Upper lobe of right lung (tissue), 1 donor: ENCODE results near the gene ZDHHC6. TPM values are rescaled to one million over a fixed set of nuclear protein-coding genes. Genes with fewer than 3 reads are reported as not detected.
"Not testable (repeated sequence)": the region's sequence is repeated elsewhere in the genome, so short reads cannot be mapped to it uniquely, and the experiment has no call there.

ENCODE experiments used
- ATAC-seq: fragments of 200-7000 bp; cut with Tn5 transposase; one replicate; pipeline ENCODE4 v1.9.1; 2020; ENCODE audit warnings: mild to moderate bottlenecking, moderate library complexity
- DNase-seq: peaks from one replicate; pipeline ENCODE4 v3.0.0-alpha.2; 2020
- H3K27ac ChIP-seq: fragments of 200-600 bp; one replicate; pipeline ENCODE4 v1.8.0; 2022
- H3K27me3 ChIP-seq: fragments of 200-600 bp; one replicate; pipeline ENCODE4 v1.8.0; 2022; ENCODE audit warnings: mild to moderate bottlenecking
- H3K36me3 ChIP-seq: fragments of 200-600 bp; one replicate; pipeline ENCODE4 v1.8.0; 2022
- H3K4me1 ChIP-seq: fragments of 200-600 bp; one replicate; pipeline ENCODE4 v1.8.0; 2022
- H3K4me3 ChIP-seq: fragments of 200-600 bp; one replicate; pipeline ENCODE4 v1.8.0; 2022; ENCODE audit warnings: mild to moderate bottlenecking
- H3K9me3 ChIP-seq: fragments of 200-600 bp; one replicate; pipeline ENCODE4 v1.8.0; 2022
- CTCF ChIP-seq: fragments of 200-600 bp; IDR thresholded peaks from one replicate; pipeline ENCODE4 v1.8.0; 2022; ENCODE audit warnings: antibody characterized with exemption
- intact Hi-C: fragments of 100-400 bp; cut with DNase I; formaldehyde crosslinking; loops from one replicate; pipeline ENCODE4 v1.11.0; 2022
- total RNA-seq: library from RNA; stranded (reverse); fragmentation: NEBNext Ultra II Directional; extraction: Animal tissue kit (Norgen Biotek cat#: 25700); gene quantifications from one replicate; pipeline ENCODE4 v1.2.1, GENCODE V29; 2021
- donor health status: DM: no; HTN: yes; CAD: no; lungs with severe emphysema.

The ZDHHC6 gene
- total RNA-seq, 1 donor from 2014 or later = 34.9 TPM

DNA sequence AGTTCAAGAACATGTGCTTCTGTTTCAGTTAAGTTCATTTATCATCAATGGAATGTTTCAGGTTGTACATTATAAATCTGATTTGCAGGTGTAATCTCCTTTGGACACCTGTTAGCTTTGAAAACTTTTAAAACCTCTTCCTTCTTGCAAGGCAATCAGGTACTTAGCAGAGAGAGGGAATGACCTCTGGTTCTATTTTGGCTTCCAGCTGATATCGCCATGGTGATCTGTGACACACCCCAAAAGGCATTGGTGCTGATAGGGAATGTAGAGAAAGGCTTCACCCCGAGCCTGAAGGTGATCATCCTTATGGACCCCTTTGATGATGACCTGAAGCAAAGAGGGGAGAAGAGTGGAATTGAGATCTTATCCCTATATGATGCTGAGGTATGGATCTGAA lies 37.4 kb downstream of the ZDHHC6 start:
- Histone ChIP-seq H3K27me3 (no peaks in the 10 kb centered on the region), H3K9me3 (no peaks in the 10 kb centered on the region), H3K27ac (no peak overlapping the region), H3K36me3 (peaks cover 73% of the 10 kb centered on the region), H3K4me1 (no peaks in the 10 kb centered on the region), H3K4me3 (no peak overlapping the region)
- DNase-seq = no peak
- intact Hi-C loops = no loop called here
- ATAC-seq = no peak
- TF ChIP-seq CTCF = no peak

- H3K9me3 ChIP-seq = no peaks in the 10 kb centered on the region
- H3K27me3 ChIP-seq = no peaks in the 10 kb centered on the region
- no peak overlapping the region for H3K4me3 ChIP-seq
- no peak for ATAC-seq
- no peak for DNase-seq
- no peak overlapping the region for H3K27ac ChIP-seq
- peaks cover 61% of the 10 kb centered on the region for H3K36me3 ChIP-seq
- no peak for TF ChIP-seq CTCF
- intact Hi-C loops = no loop called here
- no peaks in the 10 kb centered on the region for H3K4me1 ChIP-seq
These were observed 39.0 kb downstream of the ZDHHC6 start for GRCh38 chr10:112407696-112408095.

DNA sequence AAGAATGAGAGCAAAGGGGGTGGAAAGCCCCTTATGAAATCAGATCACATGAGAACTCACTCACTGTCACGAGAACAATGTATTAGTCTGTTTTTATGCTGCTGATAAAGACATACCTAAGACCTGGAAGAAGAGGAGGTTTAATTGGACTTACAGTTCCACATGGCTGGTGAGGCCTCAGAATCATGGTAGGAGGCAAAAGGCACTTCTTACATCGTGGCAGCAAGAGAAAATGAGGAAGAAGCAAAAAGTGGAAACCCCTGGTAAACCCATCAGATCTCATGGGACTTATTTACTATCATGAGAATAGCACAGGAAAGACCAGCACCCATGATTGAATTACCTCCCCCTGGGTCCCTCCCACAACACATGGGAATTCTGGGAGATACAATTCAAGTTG lies 39.9 kb downstream of the ZDHHC6 start:
- H3K4me3 ChIP-seq, H3K4me1 ChIP-seq, intact Hi-C loops, H3K27me3 ChIP-seq, H3K9me3 ChIP-seq, H3K27ac ChIP-seq, ATAC-seq, DNase-seq: not testable (repeated sequence)
- peaks cover 61% of the 10 kb centered on the region for H3K36me3 ChIP-seq

DNA sequence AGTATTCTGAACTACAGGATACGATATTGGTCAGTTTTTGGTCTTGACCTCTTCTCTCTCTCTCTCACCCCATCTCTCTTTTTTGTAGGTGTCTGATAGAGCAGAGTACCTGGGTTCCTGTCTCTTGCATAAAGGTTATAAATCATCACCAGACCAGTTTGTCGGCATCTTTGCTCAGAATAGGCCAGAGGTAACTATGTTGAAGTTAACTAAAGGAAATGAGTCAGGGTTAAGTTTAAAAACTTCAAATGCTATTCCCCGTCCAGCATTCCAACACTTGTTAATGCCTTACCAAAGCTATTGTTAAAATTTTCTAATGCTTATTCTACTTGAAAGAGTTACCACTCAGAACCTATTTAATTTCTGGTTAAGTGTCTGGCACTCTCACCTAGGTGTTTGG lies 42.1 kb downstream of the ZDHHC6 start:
- Histone ChIP-seq H3K4me3 (no peak overlapping the region), H3K36me3 (peaks cover 49% of the 10 kb centered on the region), H3K27ac (no peak overlapping the region), H3K9me3 (no peaks in the 10 kb centered on the region), H3K4me1 (no peaks in the 10 kb centered on the region), H3K27me3 (no peaks in the 10 kb centered on the region)
- TF ChIP-seq CTCF = no peak
- no peak for ATAC-seq
- intact Hi-C loops = no loop called here
- DNase-seq = no peak

- Histone ChIP-seq H3K27me3 (no peaks in the 10 kb centered on the region), H3K9me3 (no peaks in the 10 kb centered on the region), H3K27ac (no peak overlapping the region), H3K36me3 (peaks cover 49% of the 10 kb centered on the region), H3K4me1 (no peaks in the 10 kb centered on the region), H3K4me3 (no peak overlapping the region)
- DNase-seq (no peak), ATAC-seq (no peak)
- intact Hi-C loops = no loop called here
- no peak for TF ChIP-seq CTCF
These were observed 43.8 kb downstream of the ZDHHC6 start for GRCh38 chr10:112402917-112403316.

- intact Hi-C loops = no loop called here
- DNase-seq (no peak), ATAC-seq (no peak)
- TF ChIP-seq CTCF = no peak
- Histone ChIP-seq H3K36me3 (peaks cover 56% of the 10 kb centered on the region), H3K4me3 (no peak overlapping the region), H3K9me3 (no peaks in the 10 kb centered on the region), H3K27ac (no peak overlapping the region), H3K4me1 (peaks cover 15% of the 10 kb centered on the region), H3K27me3 (no peaks in the 10 kb centered on the region)
These were observed 49.1 kb downstream of the ZDHHC6 start for GRCh38 chr10:112397592-112397991.
